ENCODE data around the gene JAM2. TPM values are rescaled to one million over a fixed set of nuclear protein-coding genes. Genes with fewer than 3 reads are reported as not detected.

JAM2 gene
- total and polyA plus RNA-seq, 2 of the 4 experiments (the other 2 are of a cell fraction), result 0.72 to 2.1 TPM

DNA sequence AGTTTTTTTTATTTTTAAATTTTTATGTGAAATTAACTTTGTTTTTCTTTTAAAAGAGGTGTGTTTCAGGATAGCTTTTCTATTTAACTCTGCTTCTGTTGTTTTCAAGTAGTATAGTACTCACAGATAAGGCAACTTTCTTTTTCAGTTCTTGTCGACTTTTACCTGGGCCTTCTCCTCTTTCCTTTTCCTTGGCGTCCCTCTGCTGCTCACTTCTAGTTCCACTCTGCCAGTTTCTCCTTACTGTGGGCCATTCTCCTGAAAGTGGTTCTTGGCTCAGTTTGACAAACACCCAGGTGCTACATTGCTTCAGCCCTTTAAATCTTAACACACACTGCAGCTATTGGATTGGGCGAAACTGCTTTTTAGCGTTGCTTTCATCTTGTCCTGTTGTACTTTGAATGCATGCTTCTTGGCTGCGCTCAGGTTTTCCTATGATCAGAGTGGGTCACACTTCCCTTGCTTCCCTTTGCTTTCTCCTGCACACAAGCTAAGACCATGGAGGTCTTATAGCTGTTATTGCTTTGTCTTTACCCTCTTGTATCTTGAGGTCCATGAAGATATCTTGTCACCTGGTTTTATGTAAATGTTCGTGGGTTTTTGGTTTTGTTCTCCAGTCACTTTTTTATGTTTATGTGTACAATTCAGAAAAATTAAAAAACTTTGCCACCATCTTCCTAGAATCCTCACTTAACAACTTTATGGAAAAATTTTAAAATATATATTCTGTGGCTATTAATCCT lies 117.3 kb downstream of the JAM2 start:
- Histone ChIP-seq H3K14ac (replicated peaks; ENCODE audit: low read depth, low read length) (no peak overlapping the region), H3K27me3 (ENCODE audit: control insufficient read depth, insufficient read depth, low read length) (no peaks in the 10 kb centered on the region), H3K9me1 (ENCODE audit: insufficient read depth, low read length) (no peaks in the 10 kb centered on the region; the same call in 1 of the 2 replicates), H3K4me2 (ENCODE audit: low read depth, low read length) (no peak overlapping the region), H3K56ac (ENCODE audit: extremely low read depth, insufficient read depth, low read length) (no peak overlapping the region), H3K4me1 (ENCODE audit: control insufficient read depth, insufficient read depth, low read length) (peaks cover 5% of the 10 kb centered on the region), H4K20me1 (ENCODE audit: insufficient read depth, low read length) (no peaks in the 10 kb centered on the region), H2AFZ (replicated peaks; ENCODE audit: low read length, poor library complexity) (no peak overlapping the region), H3K9me3 (ENCODE audit: control insufficient read depth, insufficient read depth, low read length) (no peaks in the 10 kb centered on the region), H4K8ac (ENCODE audit: low read depth in 2 of 2, low read length in 2 of 2) (no peak overlapping the region), H3K4me3 (ENCODE audit: insufficient read depth, low read depth, low read length) (no peak overlapping the region), H2BK20ac (ENCODE audit: low read depth, low read length) (no peak overlapping the region), H2BK120ac (ENCODE audit: low read depth, low read length) (no peak overlapping the region), H3K9ac (ENCODE audit: low read depth, low read length) (no peak overlapping the region), H3K36me3 (ENCODE audit: control insufficient read depth, insufficient read depth, low read length) (peaks cover 10% of the 10 kb centered on the region; the same call in 1 of the 2 replicates), H3K79me1 (ENCODE audit: low read depth in 1 of 2, low read length in 2 of 2) (0 out of 4 replicates have a peak, but pooled peaks cover 3 to 4% of the 10 kb centered on the region in 2 experiments), H3K27ac (ENCODE audit: insufficient read depth, low read length) (no peak overlapping the region), H3K18ac (ENCODE audit: low read depth, low read length) (no peak overlapping the region), H3K4ac (ENCODE audit: low read depth, low read length) (no peak overlapping the region), H2BK5ac (ENCODE audit: low read depth, low read length, poor library complexity, severe bottlenecking) (no peak overlapping the region), H4K91ac (ENCODE audit: insufficient read depth, low read depth, low read length) (no peak overlapping the region), H4K5ac (ENCODE audit: low read depth, low read length) (peak overlapping the region; percentile 69; the same call in 1 of the 2 replicates), H3K23ac (ENCODE audit: low read depth, low read length) (no peak overlapping the region), H2BK15ac (ENCODE audit: low read depth, low read length) (no peak overlapping the region), H2AK9ac (replicated peaks; ENCODE audit: low read depth, low read length, poor library complexity) (no peak overlapping the region), H2AK5ac (ENCODE audit: low read depth, low read length) (no peak overlapping the region)
- no TSS peak for BruUV-seq (replicated peaks)
- intact Hi-C loops (cut with micrococcal nuclease), result no loop called here
- dilution Hi-C loops (cut with HindIII; ENCODE audit: low sequenced_read_pairs, unreplicated experiment), result no loop called here
- in situ Hi-C loops (cut with MboI; ENCODE audit: low sequenced_read_pairs), result no loop called here
- no CpG with 5 or more reads among the region's 6 CpGs for WGBS, 2 experiments (ENCODE audit: extremely low coverage in 2 of 2, insufficient read length in 1 of 2)
- CTCF ChIA-PET, result no interaction called here
- DNase-seq (no peak), ATAC-seq (ENCODE audit: low read depth) (no peak)
- POLR2A ChIA-PET (ENCODE audit: unreplicated experiment), result no interaction called here
- TF ChIP-seq FOS (IDR thresholded peaks at IDR 0.05; ENCODE audit: low read depth, low read length) (no peak), CEBPB (IDR thresholded peaks at IDR 0.05; ENCODE audit: low read depth, low read length) (no peak), MAFK (IDR thresholded peaks at IDR 0.05; ENCODE audit: low read depth, low read length) (no peak), MAZ (IDR thresholded peaks at IDR 0.05; ENCODE audit: borderline replicate concordance, low read depth, low read length) (no peak), SMC3 (IDR thresholded peaks at IDR 0.05; ENCODE audit: low read depth, low read length) (no peak)
- TF ChIP-seq, protein P1, sequence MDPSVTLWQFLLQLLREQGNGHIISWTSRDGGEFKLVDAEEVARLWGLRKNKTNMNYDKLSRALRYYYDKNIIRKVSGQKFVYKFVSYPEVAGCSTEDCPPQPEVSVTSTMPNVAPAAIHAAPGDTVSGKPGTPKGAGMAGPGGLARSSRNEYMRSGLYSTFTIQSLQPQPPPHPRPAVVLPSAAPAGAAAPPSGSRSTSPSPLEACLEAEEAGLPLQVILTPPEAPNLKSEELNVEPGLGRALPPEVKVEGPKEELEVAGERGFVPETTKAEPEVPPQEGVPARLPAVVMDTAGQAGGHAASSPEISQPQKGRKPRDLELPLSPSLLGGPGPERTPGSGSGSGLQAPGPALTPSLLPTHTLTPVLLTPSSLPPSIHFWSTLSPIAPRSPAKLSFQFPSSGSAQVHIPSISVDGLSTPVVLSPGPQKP (IDR thresholded peaks at IDR 0.05; ENCODE audit: borderline replicate concordance, low read depth, low read length), result no peak
- TF ChIP-seq, protein P2, sequence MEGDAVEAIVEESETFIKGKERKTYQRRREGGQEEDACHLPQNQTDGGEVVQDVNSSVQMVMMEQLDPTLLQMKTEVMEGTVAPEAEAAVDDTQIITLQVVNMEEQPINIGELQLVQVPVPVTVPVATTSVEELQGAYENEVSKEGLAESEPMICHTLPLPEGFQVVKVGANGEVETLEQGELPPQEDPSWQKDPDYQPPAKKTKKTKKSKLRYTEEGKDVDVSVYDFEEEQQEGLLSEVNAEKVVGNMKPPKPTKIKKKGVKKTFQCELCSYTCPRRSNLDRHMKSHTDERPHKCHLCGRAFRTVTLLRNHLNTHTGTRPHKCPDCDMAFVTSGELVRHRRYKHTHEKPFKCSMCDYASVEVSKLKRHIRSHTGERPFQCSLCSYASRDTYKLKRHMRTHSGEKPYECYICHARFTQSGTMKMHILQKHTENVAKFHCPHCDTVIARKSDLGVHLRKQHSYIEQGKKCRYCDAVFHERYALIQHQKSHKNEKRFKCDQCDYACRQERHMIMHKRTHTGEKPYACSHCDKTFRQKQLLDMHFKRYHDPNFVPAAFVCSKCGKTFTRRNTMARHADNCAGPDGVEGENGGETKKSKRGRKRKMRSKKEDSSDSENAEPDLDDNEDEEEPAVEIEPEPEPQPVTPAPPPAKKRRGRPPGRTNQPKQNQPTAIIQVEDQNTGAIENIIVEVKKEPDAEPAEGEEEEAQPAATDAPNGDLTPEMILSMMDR (conservative IDR thresholded peaks at IDR 0.05; ENCODE audit: low read depth, low read length), result no peak
